GM10248 (cell line): ENCODE data around the gene MIOS.

ENCODE experiments used
- CTCF ChIA-PET: fragments of 300-600 bp; sonication (Branson Sonifier 250); formaldehyde crosslinking; extraction: SDS; loops from one replicate; lab custom pipeline; 2021; ENCODE audit warnings: antibody characterized with exemption; lab: Yijun Ruan, JAX
- POLR2A ChIA-PET: fragments of 350-650 bp; sonication (Branson Sonifier 250); formaldehyde crosslinking; extraction: SDS; loops from one replicate; lab custom pipeline; 2020; ENCODE audit warnings: antibody characterized with exemption; lab: Yijun Ruan, JAX
- DNase-seq: peaks from one replicate; pipeline ENCODE4 v3.0.0; 2012; ENCODE audit errors: extremely low spot score
- CTCF ChIP-seq: IDR thresholded peaks from 2 replicates; pipeline ENCODE4 v1.5.1; 2012; ENCODE audit warnings: mild to moderate bottlenecking, low read depth; ENCODE audit errors: extremely low read depth, missing control alignments, control extremely low read depth

Gene MIOS

DNA sequence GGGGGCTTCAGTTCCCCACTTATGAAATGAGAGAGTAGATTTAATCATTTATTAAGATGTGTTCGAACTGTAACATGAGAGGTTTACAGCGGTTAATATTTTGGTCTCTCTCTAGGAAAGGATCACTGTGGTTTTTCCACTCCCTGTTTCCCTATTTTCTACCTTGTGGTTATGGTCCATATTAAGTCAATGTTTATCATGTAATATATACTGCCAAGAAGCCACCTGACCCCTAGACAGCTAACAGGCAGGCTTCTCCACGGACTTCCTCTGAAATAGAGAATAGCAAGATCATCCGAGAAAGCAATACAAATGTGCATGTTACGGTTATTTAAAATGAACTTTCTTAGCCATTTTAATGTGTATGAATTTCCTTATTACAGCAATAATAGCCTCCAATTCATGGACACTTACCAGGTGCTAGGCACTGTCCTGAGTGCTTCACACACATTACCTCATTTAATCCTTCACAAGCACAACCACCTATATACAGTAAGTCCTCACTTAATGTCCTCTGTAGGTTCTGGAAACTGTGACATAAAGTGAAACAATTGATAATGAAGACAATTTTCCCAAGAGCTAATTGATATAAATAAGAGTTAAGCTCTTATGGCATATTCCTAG, 30.2 kb upstream of the MIOS start:
- POLR2A ChIA-PET, result no interaction called here
- no peak for DNase-seq
- CTCF ChIA-PET, result interaction anchor here (1.6 kb wide), 1 partner anchor 433 kb away, joined by 3 read pairs; no protein-coding TSS in a partner anchor
- no peak for TF ChIP-seq CTCF

- ChIA-PET POLR2A (no interaction called here), CTCF (no interaction called here)
- TF ChIP-seq CTCF, result no peak
- no peak for DNase-seq
Measured at GRCh38 chr7:7537711-7538110, 29.0 kb upstream of the MIOS start.

GRCh38 chr7:7539152-7539551, 27.5 kb upstream of the MIOS start:
- ChIA-PET CTCF (interaction anchor here (1.1 kb wide), 1 partner anchor 436 kb away, joined by 6 read pairs; no protein-coding TSS in a partner anchor), POLR2A (no interaction called here)
- no peak for DNase-seq
- TF ChIP-seq CTCF, result no peak

GRCh38 chr7:7539711-7540110, 27.0 kb upstream of the MIOS start:
- DNase-seq, result no peak
- no peak for TF ChIP-seq CTCF
- ChIA-PET POLR2A (no interaction called here), CTCF (interaction anchor here (1.1 kb wide), 1 partner anchor 436 kb away, joined by 6 read pairs; no protein-coding TSS in a partner anchor)

DNA sequence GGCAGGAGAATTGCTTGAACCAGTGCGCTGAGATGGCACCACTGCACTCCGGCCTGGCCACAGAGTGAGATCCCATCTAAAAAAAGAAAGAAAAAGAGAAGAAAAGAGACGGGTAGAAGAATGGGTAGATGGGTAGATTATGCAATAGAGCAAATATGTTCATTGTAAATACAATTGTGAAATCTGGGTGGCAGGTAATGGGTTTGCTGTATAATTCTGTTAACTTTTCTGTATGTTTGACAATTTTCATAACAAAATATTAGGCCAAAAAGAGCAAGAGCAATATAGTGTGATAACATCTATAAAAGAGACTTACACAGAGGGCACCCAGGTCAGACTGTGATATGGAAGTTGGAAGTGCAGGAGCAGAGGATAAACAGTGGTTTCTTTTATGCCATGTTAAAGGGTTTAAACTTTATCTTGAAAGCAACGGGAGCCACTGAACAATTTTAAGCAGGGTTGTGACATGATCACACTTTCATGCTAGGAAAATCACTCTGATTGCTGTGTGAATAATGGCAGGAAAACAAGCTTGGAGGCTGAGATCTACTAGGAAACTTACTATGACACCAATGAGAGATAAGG, 24.3 kb upstream of the MIOS start:
- CTCF ChIA-PET, result interaction anchor here (0.6 to 3.6 kb wide), 9 partner anchors 9 to 445 kb away, joined by 3 to 24 read pairs (median 3); no protein-coding TSS in a partner anchor
- POLR2A ChIA-PET, result no interaction called here
- no peak for DNase-seq

GRCh38 chr7:7548407-7548806, 18.3 kb upstream of the MIOS start:
- POLR2A ChIA-PET, result no interaction called here
- DNase-seq, result no peak
- CTCF ChIA-PET, result no interaction called here
- TF ChIP-seq CTCF, result no peak

More for the DNA sequence above, 24.3 kb upstream of the MIOS start:
- TF ChIP-seq CTCF, result no peak
